Measurements from ENCODE around the gene OBI1.

Gene OBI1

GRCh38 chr13:78572459-78572858, 86.5 kb downstream of the OBI1 start:
- DNase-seq (ENCODE audit: low read depth) = no peak
- no peak overlapping the region for H3K4me3 ChIP-seq (ENCODE audit: low read length)
- no peak for TF ChIP-seq CTCF (conservative IDR thresholded peaks at IDR 0.05; ENCODE audit: low read depth, low read length)

GRCh38 chr13:78569029-78569428, 89.9 kb downstream of the OBI1 start:
- DNase-seq (ENCODE audit: low read depth) = no peak
- no peak overlapping the region for H3K4me3 ChIP-seq (ENCODE audit: low read length)
- no peak for TF ChIP-seq CTCF (conservative IDR thresholded peaks at IDR 0.05; ENCODE audit: low read depth, low read length)

GRCh38 chr13:78566631-78567030, 92.3 kb downstream of the OBI1 start:
- TF ChIP-seq CTCF (conservative IDR thresholded peaks at IDR 0.05; ENCODE audit: low read depth, low read length) = no peak
- no peak overlapping the region for H3K4me3 ChIP-seq (ENCODE audit: low read length)
- no peak for DNase-seq (ENCODE audit: low read depth)

Measured in retinal pigment epithelial cell (primary cell).